Pancreas (tissue), 10 donors: ENCODE results near the gene ZNF423. TPM values are rescaled to one million over a fixed set of nuclear protein-coding genes. Genes with fewer than 3 reads are reported as not detected.

Source experiments
- ATAC-seq, 4 donors: fragments of 200-7000 bp; cut with Tn5 transposase; one replicate each; pipeline versions ENCODE4 v1.8.0 to v1.9.1; 2020; ENCODE audit warnings: mild to moderate bottlenecking in 4 of 4, moderate library complexity in 4 of 4
- DNase-seq, 6 donors: peaks; one replicate each; pipeline ENCODE4 v3.0.0-alpha.2; 2020
- FAIRE-seq: peaks from 2 replicates; lab custom pipeline; 2012; peaks lifted over from hg19 to GRCh38; lab: Jason Lieb, UNC
- H3K27ac ChIP-seq, 4 donors: fragments of 200-600 bp; sonication (generic); 1 replicate in 3 of 4; 2 replicates in 1 of 4; pipeline versions ENCODE4 v1.5.0 to v1.8.0; 2020
- H3K27me3 ChIP-seq, 4 donors: fragments of 200-600 bp; one replicate each; pipeline ENCODE4 v1.8.0; 2021
- H3K36me3 ChIP-seq, 3 donors: fragments of 200-600 bp; sonication (generic) in 1 of 3; one replicate each; pipeline versions ENCODE4 v1.5.0 to v1.8.0; 2020 to 2021
- H3K4me1 ChIP-seq, 3 donors: fragments of 200-600 bp; one replicate each; pipeline ENCODE4 v1.8.0; 2021
- H3K4me3 ChIP-seq, 4 donors: fragments of 200-600 bp; sonication (generic) in 2 of 4; one replicate each; pipeline versions ENCODE4 v1.5.0 to v1.8.0; 2020 to 2021
- H3K9me3 ChIP-seq, 4 donors: fragments of 200-600 bp; one replicate each; pipeline ENCODE4 v1.8.0; 2021
- WGBS, 2 donors: extraction: QIAGEN DNeasy Blood & Tissue Kit; methylation state at CpG; one replicate each; pipeline ENCODE4 v1.1.7; 2013; 5-methylcytosine and 5-hydroxymethylcytosine counted together
- intact Hi-C, 3 donors: fragments of 100-400 bp; cut with DNase I; formaldehyde crosslinking; loops; one replicate each; pipeline versions ENCODE4 v1.11.1 to v1.14.2; 2022
- polyA plus RNA-seq, 2 donors: library from polyadenylated mRNA; stranded (reverse); fragments of 200-250 nt; gene quantifications; one replicate each; pipeline ENCODE4 v1.2.3, GENCODE V29; 2013
- total RNA-seq, 6 donors: library from RNA; stranded (reverse); fragmentation: NEBNext Ultra II Directional in 4 of 6; extraction: Animal tissue kit (Norgen Biotek cat#: 25700) in 4 of 6; gene quantifications; one replicate each; pipeline versions ENCODE4 v1.2.1 to v1.2.4, GENCODE V29; 2021 to 2023
- TF ChIP-seq, protein P1 (sequence below), 4 donors: fragments of 200-600 bp; sonication (generic) in 3 of 4; IDR thresholded peaks; one replicate each; pipeline versions ENCODE4 v1.5.0 to v1.8.0; 2021; ENCODE audit warnings: antibody characterized with exemption in 4 of 4
- donor health status: healthy with polysubstance abuse.
- donor health status: DM: no; HTN: no; CAD: no; lungs with moderate emphysema.
- donor health status: DM: no; HTN: no; CAD: no.
- donor health status: control.
- donor health status: control.
- donor health status: Bipolar disorder and iron deficiency.
- donor health status: DM: yes; HTN: yes; CAD: no.
- donor health status: DM: no; HTN: no; CAD: no.
- donor health status: DM: no; HTN: no; CAD: no.
- donor health status: DM: yes; HTN: yes; CAD: no.

ZNF423 gene
- total and polyA plus RNA-seq, 8 donors, result 0.61 to 5.1 (median 3.0) TPM

DNA sequence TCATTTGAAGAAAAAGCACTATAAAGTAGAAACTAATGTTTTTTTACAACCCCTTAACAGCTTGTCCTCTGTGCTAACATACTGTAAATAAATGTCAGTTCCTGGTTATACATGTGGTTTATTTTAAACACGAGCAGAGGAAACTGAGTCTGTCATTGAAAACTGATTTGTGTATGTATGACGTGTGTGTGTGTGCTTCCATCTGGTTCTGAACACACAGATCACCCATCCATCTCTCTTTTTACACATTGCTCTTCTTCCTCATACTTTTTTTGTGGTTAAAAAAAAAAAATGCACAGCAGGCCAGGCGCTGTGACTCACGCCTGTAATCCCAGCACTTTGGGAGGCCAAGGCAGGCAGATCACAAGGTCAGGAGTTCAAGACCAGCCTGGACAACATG, 49.5 kb downstream of the ZNF423 start:
- intact Hi-C loops, result loop anchor here in 1 of 3 donors (5.0 kb wide), 1 partner anchor 141 kb away; no protein-coding TSS in a partner anchor
- no peak for ATAC-seq
- no peaks in the 10 kb centered on the region for H3K27me3 ChIP-seq
- no peak overlapping the region for H3K27ac ChIP-seq
- no peaks in the 10 kb centered on the region for H3K36me3 ChIP-seq
- no peak for DNase-seq
- H3K9me3 ChIP-seq, result no peaks in the 10 kb centered on the region
- WGBS, 2 donors, result 64 to 68% methylated on average over 4 of the region's 4 CpGs
- no peak for FAIRE-seq
- no peak overlapping the region for H3K4me3 ChIP-seq
- TF ChIP-seq, protein P1, sequence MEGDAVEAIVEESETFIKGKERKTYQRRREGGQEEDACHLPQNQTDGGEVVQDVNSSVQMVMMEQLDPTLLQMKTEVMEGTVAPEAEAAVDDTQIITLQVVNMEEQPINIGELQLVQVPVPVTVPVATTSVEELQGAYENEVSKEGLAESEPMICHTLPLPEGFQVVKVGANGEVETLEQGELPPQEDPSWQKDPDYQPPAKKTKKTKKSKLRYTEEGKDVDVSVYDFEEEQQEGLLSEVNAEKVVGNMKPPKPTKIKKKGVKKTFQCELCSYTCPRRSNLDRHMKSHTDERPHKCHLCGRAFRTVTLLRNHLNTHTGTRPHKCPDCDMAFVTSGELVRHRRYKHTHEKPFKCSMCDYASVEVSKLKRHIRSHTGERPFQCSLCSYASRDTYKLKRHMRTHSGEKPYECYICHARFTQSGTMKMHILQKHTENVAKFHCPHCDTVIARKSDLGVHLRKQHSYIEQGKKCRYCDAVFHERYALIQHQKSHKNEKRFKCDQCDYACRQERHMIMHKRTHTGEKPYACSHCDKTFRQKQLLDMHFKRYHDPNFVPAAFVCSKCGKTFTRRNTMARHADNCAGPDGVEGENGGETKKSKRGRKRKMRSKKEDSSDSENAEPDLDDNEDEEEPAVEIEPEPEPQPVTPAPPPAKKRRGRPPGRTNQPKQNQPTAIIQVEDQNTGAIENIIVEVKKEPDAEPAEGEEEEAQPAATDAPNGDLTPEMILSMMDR (IDR thresholded peaks at IDR 0.05), result no peak
- no peaks in the 10 kb centered on the region for H3K4me1 ChIP-seq

DNA sequence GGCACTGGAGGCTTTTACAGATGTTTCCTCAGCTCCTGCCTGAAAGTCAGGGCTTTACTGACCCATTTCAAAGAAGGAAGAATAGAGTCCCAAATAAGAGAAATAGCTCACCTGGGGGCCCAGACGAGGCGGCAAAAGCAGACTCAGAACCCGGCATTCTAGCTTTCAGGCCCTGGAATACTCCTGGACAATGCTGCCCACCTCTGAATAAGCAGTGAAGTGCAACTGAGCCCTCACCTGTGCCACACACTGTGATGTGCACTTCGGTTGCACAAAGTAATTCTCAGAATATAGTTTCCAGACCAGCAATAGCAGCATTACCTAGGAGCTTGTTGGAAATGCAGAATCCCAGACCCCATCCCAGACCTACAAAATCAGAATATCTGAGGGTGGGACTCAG, 54.6 kb downstream of the ZNF423 start:
- intact Hi-C loops, result no loop called here
- DNase-seq, result no peak
- TF ChIP-seq, protein P1 (IDR thresholded peaks at IDR 0.05), result no peak
- H3K36me3 ChIP-seq, result no peaks in the 10 kb centered on the region
- no peaks in the 10 kb centered on the region for H3K4me1 ChIP-seq
- no peak overlapping the region for H3K4me3 ChIP-seq
- H3K27ac ChIP-seq, result no peak overlapping the region
- H3K9me3 ChIP-seq, result no peaks in the 10 kb centered on the region
- H3K27me3 ChIP-seq, result no peaks in the 10 kb centered on the region
- FAIRE-seq, result no peak
- ATAC-seq, result no peak
- WGBS, 2 donors, result 89 to 94% methylated on average over 4 of the region's 4 CpGs

DNA sequence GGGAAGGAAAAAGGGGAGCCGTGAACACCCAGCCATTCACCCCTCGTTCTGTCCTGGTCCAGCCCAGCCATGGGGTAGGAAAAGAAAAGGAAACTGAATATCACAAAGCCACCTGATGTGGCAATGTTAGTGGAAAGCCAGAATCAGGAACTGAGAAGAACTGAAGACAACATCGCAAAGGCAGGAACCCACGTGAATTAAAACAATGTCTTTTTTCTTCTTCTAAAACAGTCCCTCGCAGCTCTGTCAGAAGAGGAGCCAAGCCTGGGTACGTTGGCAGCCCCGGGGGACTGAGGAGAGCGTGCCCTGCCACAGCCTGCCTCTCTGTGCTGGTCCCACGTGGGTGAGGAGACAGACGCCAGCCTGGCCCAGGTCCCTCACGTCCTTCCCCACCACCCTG, 55.0 kb downstream of the ZNF423 start:
- no peaks in the 10 kb centered on the region for H3K4me1 ChIP-seq
- 84 to 90% methylated on average over 11 of the region's 11 CpGs for WGBS, 2 donors
- intact Hi-C loops, result no loop called here
- no peak for FAIRE-seq
- no peak overlapping the region for H3K27ac ChIP-seq
- no peaks in the 10 kb centered on the region for H3K36me3 ChIP-seq
- no peak for ATAC-seq
- H3K9me3 ChIP-seq, result no peaks in the 10 kb centered on the region
- H3K27me3 ChIP-seq, result no peaks in the 10 kb centered on the region
- H3K4me3 ChIP-seq, result no peak overlapping the region
- TF ChIP-seq, protein P1 (IDR thresholded peaks at IDR 0.05), result no peak
- DNase-seq, result no peak

DNA sequence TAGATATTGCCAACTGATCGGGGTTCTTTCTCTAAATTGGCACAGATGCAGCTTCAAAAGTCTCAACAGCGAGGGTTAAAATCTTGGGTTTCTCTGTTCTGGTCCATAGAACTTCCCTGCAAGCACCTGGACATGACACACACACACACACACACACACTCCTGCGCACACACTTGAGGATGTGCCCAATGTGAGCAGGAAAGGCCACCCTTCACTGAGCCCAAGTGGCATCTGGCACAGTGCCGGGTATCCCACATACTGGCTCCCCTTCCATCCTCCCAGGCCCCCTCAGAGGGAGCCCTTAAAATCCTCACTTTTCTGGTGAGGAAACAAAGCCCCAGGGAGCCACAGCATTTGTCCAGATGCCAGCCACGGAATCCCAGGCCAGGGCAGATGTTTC, 55.5 kb downstream of the ZNF423 start:
- H3K4me1 ChIP-seq, result no peaks in the 10 kb centered on the region
- no peaks in the 10 kb centered on the region for H3K9me3 ChIP-seq
- intact Hi-C loops, result no loop called here
- FAIRE-seq (no peak), DNase-seq (no peak), ATAC-seq (no peak)
- H3K4me3 ChIP-seq, result no peak overlapping the region
- H3K27ac ChIP-seq, result no peak overlapping the region
- TF ChIP-seq, protein P1 (IDR thresholded peaks at IDR 0.05), result no peak
- H3K27me3 ChIP-seq, result no peaks in the 10 kb centered on the region
- no peaks in the 10 kb centered on the region for H3K36me3 ChIP-seq
- 83 to 85% methylated on average over 5 of the region's 5 CpGs for WGBS, 2 donors

DNA sequence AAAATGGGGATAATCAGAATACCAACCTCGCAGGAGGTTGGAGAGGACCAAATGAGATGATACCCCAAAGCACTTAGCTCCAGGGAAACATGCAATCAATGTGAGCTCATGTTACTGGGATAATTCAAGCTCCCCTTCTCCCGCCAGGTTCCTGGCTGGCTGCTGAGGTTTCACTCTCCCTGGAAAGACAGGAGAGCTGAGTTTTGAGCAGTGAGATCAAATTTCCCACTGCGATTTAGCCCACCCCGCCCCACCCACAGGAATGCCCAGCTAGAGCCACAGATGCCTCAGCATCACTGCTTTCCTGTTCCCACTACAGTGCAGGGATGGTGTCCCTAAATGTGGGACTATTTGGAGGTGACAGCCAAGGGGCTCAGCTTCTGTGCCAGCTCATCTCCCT, 56.7 kb downstream of the ZNF423 start:
- ATAC-seq, result no peak
- no peak for DNase-seq
- Histone ChIP-seq H3K4me1 (no peaks in the 10 kb centered on the region), H3K4me3 (no peak overlapping the region), H3K27ac (no peak overlapping the region), H3K27me3 (no peaks in the 10 kb centered on the region), H3K9me3 (no peaks in the 10 kb centered on the region), H3K36me3 (no peaks in the 10 kb centered on the region)
- TF ChIP-seq, protein P1 (IDR thresholded peaks at IDR 0.05), result no peak
- 57 to 65% methylated on average over 4 of the region's 4 CpGs for WGBS, 2 donors
- intact Hi-C loops, result no loop called here
- no peak for FAIRE-seq
